Measurements from ENCODE around the gene IDUA. TPM values are rescaled to one million over a fixed set of nuclear protein-coding genes. Genes with fewer than 3 reads are reported as not detected.

Gene IDUA
- polyA plus RNA-seq, 1 donor (not counting 4 experiments of a cell fraction or from before 2014, with no cell fraction given): 1.2 TPM

- DNase-seq (ENCODE audit: low read depth, low spot score): no peak
- Histone ChIP-seq H4K20me1 (ENCODE audit: control insufficient read depth, extremely low read depth, insufficient read depth, low read length) (peaks cover 3% of the 10 kb centered on the region), H3K79me2 (ENCODE audit: control insufficient read depth, insufficient read depth, low read length) (no peaks in the 10 kb centered on the region), H3K27me3 (ENCODE audit: control insufficient read depth, extremely low read depth, insufficient read depth, low read length) (no peaks in the 10 kb centered on the region), H3K27ac (ENCODE audit: control insufficient read depth, insufficient read depth, low read length) (no peak overlapping the region), H2AFZ (ENCODE audit: control insufficient read depth, low read length) (no peak overlapping the region), H3K9ac (ENCODE audit: control insufficient read depth, extremely low read depth, insufficient read depth, low read length) (no peak overlapping the region), H3K9me1 (ENCODE audit: control insufficient read depth, extremely low read depth, insufficient read depth, low read length) (no peaks in the 10 kb centered on the region), H3K4me3 (ENCODE audit: control insufficient read depth in 2 of 3, extremely low read depth in 1 of 3, insufficient read depth in 2 of 3, low read depth in 1 of 3, low read length in 3 of 3) (no peak overlapping the region), H3K4me2 (ENCODE audit: control insufficient read depth, extremely low read depth, insufficient read depth, low read depth, low read length) (no peak overlapping the region), H3K9me3 (ENCODE audit: control insufficient read depth, low read depth, low read length) (no peaks in the 10 kb centered on the region), H3K4me1 (ENCODE audit: control insufficient read depth, extremely low read depth, insufficient read depth, low read length) (peaks cover 19% of the 10 kb centered on the region), H3K36me3 (ENCODE audit: control insufficient read depth in 2 of 2, extremely low read depth in 1 of 2, insufficient read depth in 2 of 2, low read length in 2 of 2) (peaks cover 4 to 17% of the 10 kb centered on the region in 2 experiments)
- no peak for FAIRE-seq
- dilution Hi-C loops (cut with MboI; ENCODE audit: extremely low pct_ligation_motif_present, low sequenced_read_pairs): no loop called here
- TF ChIP-seq EZH2 (IDR thresholded peaks at IDR 0.05; ENCODE audit: low read length): no peak
- TF ChIP-seq CTCF (optimal IDR thresholded peaks at IDR 0.05 in 1 of 3, IDR thresholded peaks at IDR 0.05 in 1 of 3, conservative IDR thresholded peaks at IDR 0.05 in 1 of 3; ENCODE audit: extremely low read depth in 1 of 3, insufficient read depth in 2 of 3, low read length in 3 of 3): no peak
Measured at GRCh38 chr4:967113-968104, 19.4 kb upstream of the IDUA start.

- Histone ChIP-seq H3K9me3 (ENCODE audit: control insufficient read depth, low read depth, low read length) (no peaks in the 10 kb centered on the region), H3K27ac (ENCODE audit: control insufficient read depth, insufficient read depth, low read length) (no peak overlapping the region), H3K36me3 (ENCODE audit: control insufficient read depth in 2 of 2, extremely low read depth in 1 of 2, insufficient read depth in 2 of 2, low read length in 2 of 2) (peaks cover 4 to 17% of the 10 kb centered on the region in 2 experiments), H3K9me1 (ENCODE audit: control insufficient read depth, extremely low read depth, insufficient read depth, low read length) (no peaks in the 10 kb centered on the region), H3K27me3 (ENCODE audit: control insufficient read depth, extremely low read depth, insufficient read depth, low read length) (no peaks in the 10 kb centered on the region), H3K9ac (ENCODE audit: control insufficient read depth, extremely low read depth, insufficient read depth, low read length) (no peak overlapping the region), H2AFZ (ENCODE audit: control insufficient read depth, low read length) (no peak overlapping the region), H3K4me1 (ENCODE audit: control insufficient read depth, extremely low read depth, insufficient read depth, low read length) (peaks cover 19% of the 10 kb centered on the region), H3K79me2 (ENCODE audit: control insufficient read depth, insufficient read depth, low read length) (no peaks in the 10 kb centered on the region), H4K20me1 (ENCODE audit: control insufficient read depth, extremely low read depth, insufficient read depth, low read length) (peaks cover 3% of the 10 kb centered on the region), H3K4me2 (ENCODE audit: control insufficient read depth, extremely low read depth, insufficient read depth, low read depth, low read length) (no peak overlapping the region), H3K4me3 (ENCODE audit: control insufficient read depth in 2 of 3, extremely low read depth in 1 of 3, insufficient read depth in 2 of 3, low read depth in 1 of 3, low read length in 3 of 3) (no peak overlapping the region)
- DNase-seq (ENCODE audit: low read depth, low spot score) (no peak), FAIRE-seq (no peak)
- dilution Hi-C loops (cut with MboI; ENCODE audit: extremely low pct_ligation_motif_present, low sequenced_read_pairs): no loop called here
- TF ChIP-seq CTCF (optimal IDR thresholded peaks at IDR 0.05 in 1 of 3, IDR thresholded peaks at IDR 0.05 in 1 of 3, conservative IDR thresholded peaks at IDR 0.05 in 1 of 3; ENCODE audit: extremely low read depth in 1 of 3, insufficient read depth in 2 of 3, low read length in 3 of 3) (no peak), EZH2 (IDR thresholded peaks at IDR 0.05; ENCODE audit: low read length) (no peak)
Measured at GRCh38 chr4:968221-968620, 18.6 kb upstream of the IDUA start.
